HepG2 (cell line): Measurements from ENCODE around the gene MPC2. TPM values are rescaled to one million over a fixed set of nuclear protein-coding genes. Genes with fewer than 3 reads are reported as not detected.

Experiments used
- CHCHD3 ChIP-seq: sonication (generic); formaldehyde crosslinking; IDR thresholded peaks from 2 replicates; pipeline ENCODE4 v1.8.0; 2022; ENCODE audit warnings: mild to moderate bottlenecking, missing genetic modification reagents, moderate library complexity
- CREB1 ChIP-seq, 2 experiments: fragments of 450-650 bp in 1 of 2; IDR thresholded peaks; 2 replicates each; pipeline ENCODE4 v1.6.1; 2016 to 2017; ENCODE audit warnings: control low read depth in 1 of 2, mild to moderate bottlenecking in 1 of 2, missing compliant biosample characterization in 1 of 2, missing genetic modification characterization in 1 of 2
- FOXO1 ChIP-seq: sonication (generic); formaldehyde crosslinking; IDR thresholded peaks from 2 replicates; pipeline ENCODE4 v1.4.0; 2020; ENCODE audit warnings: missing genetic modification reagents
- IRF2 ChIP-seq: IDR thresholded peaks from 2 replicates; pipeline ENCODE4 v1.6.1; 2018; ENCODE audit warnings: missing genetic modification reagents, missing compliant biosample characterization
- IRX3 ChIP-seq: sonication (generic); formaldehyde crosslinking; IDR thresholded peaks from 2 replicates; pipeline ENCODE4 v1.8.1; 2023; ENCODE audit warnings: mild to moderate bottlenecking, low read depth, missing genetic modification reagents, borderline replicate concordance
- KLF11 ChIP-seq: IDR thresholded peaks from 2 replicates; pipeline ENCODE4 v1.6.1; 2016; ENCODE audit warnings: missing compliant biosample characterization
- MEIS2 ChIP-seq: sonication (generic); formaldehyde crosslinking; IDR thresholded peaks from 2 replicates; pipeline ENCODE4 v1.9.0; 2021; ENCODE audit warnings: mild to moderate bottlenecking, missing genetic modification reagents
- NFE2L2 ChIP-seq: fragments of 150-350 bp; IDR thresholded peaks from 2 replicates; pipeline ENCODE4 v1.6.1; 2014; ENCODE audit warnings: low read length
- NONO ChIP-seq, 2 experiments: fragments of 450-650 bp in 1 of 2; sonication (generic) in 1 of 2; formaldehyde crosslinking in 1 of 2; IDR thresholded peaks in 1 of 2; conservative IDR thresholded peaks in 1 of 2; 2 replicates each; pipeline versions ENCODE4 v1.6.1 to v1.8.0; 2017 to 2022; ENCODE audit warnings: mild to moderate bottlenecking in 1 of 2, missing genetic modification reagents in 1 of 2, moderate library complexity in 1 of 2
- PTBP1 ChIP-seq: fragments of 200-400 bp; formaldehyde crosslinking; IDR thresholded peaks from 2 replicates; pipeline ENCODE4 v1.6.1; 2018; ENCODE audit warnings: low read length, low read depth; ENCODE audit not compliant: poor library complexity, severe bottlenecking
- SOX13 ChIP-seq, 3 experiments: fragments of 450-650 bp in 1 of 3; sonication (generic) in 1 of 3; formaldehyde crosslinking in 1 of 3; IDR thresholded peaks in 2 of 3; conservative IDR thresholded peaks in 1 of 3; 2 replicates each; pipeline versions ENCODE4 v1.5.0 to v1.6.1; 2016 to 2020; ENCODE audit warnings: antibody characterized with exemption in 1 of 3, mild to moderate bottlenecking in 1 of 3, missing compliant biosample characterization in 1 of 3, missing genetic modification reagents in 1 of 3, moderate library complexity in 1 of 3
- ZKSCAN8 ChIP-seq: IDR thresholded peaks from 2 replicates; pipeline ENCODE4 v1.6.1; 2016; ENCODE audit warnings: borderline replicate concordance, missing genetic modification reagents, missing compliant biosample characterization
- ZNF180 ChIP-seq: sonication (generic); formaldehyde crosslinking; IDR thresholded peaks from 2 replicates; pipeline ENCODE4 v1.4.0; 2020; ENCODE audit warnings: low read depth, missing genetic modification reagents, borderline replicate concordance
- ZNF20 ChIP-seq: sonication (generic); formaldehyde crosslinking; IDR thresholded peaks from 2 replicates; pipeline ENCODE4 v1.4.0; 2020; ENCODE audit warnings: mild to moderate bottlenecking, moderate library complexity, missing genetic modification reagents
- ZNF281 ChIP-seq: sonication (generic); formaldehyde crosslinking; IDR thresholded peaks from 2 replicates; pipeline ENCODE4 v1.4.0; 2020; ENCODE audit warnings: missing genetic modification reagents, borderline replicate concordance
- ZNF7 ChIP-seq: IDR thresholded peaks from 2 replicates; pipeline ENCODE4 v1.6.1; 2016; ENCODE audit warnings: missing biosample characterization, missing genetic modification reagents
- polyA plus RNA-seq, 8 experiments: library from polyadenylated mRNA; depleted of rRNA in 3 of 8; stranded (reverse) in 7 of 8; unstranded in 1 of 8; fragments of >200 nt; fragmentation: Illumina TruSeq in 4 of 8; extraction: Trizol in 4 of 8; gene quantifications; 2 replicates each; pipeline versions ENCODE4 v1.2.1 to v1.2.3, GENCODE V29; 2011 to 2016; ENCODE audit warnings: low read depth in 4 of 8, missing spikeins in 1 of 8, mixed read lengths in 1 of 8; ENCODE audit not compliant: insufficient read depth in 1 of 8
- total RNA-seq, 5 experiments: library from RNA; depleted of rRNA; stranded (reverse); fragments of >200 nt; fragmentation: Illumina TruSeq; extraction: Trizol; gene quantifications; 2 replicates each; pipeline ENCODE4 v1.2.3, GENCODE V29; 2016; ENCODE audit warnings: low read depth in 1 of 5
- TF ChIP-seq, protein P1 (sequence below): sonication (generic); formaldehyde crosslinking; IDR thresholded peaks from 2 replicates; pipeline ENCODE4 v1.5.1; 2020; ENCODE audit warnings: mild to moderate bottlenecking, missing genetic modification reagents, moderate library complexity
- TF ChIP-seq, protein P2 (sequence below): sonication (generic); formaldehyde crosslinking; IDR thresholded peaks from 2 replicates; pipeline ENCODE4 v1.4.0; 2020; ENCODE audit warnings: missing genetic modification reagents, borderline replicate concordance

The MPC2 gene
- total and polyA plus RNA-seq, 2 of the 13 experiments (the other 11 are each of a cell fraction or from before 2014, with no cell fraction given): 38.8 to 136 TPM

DNA sequence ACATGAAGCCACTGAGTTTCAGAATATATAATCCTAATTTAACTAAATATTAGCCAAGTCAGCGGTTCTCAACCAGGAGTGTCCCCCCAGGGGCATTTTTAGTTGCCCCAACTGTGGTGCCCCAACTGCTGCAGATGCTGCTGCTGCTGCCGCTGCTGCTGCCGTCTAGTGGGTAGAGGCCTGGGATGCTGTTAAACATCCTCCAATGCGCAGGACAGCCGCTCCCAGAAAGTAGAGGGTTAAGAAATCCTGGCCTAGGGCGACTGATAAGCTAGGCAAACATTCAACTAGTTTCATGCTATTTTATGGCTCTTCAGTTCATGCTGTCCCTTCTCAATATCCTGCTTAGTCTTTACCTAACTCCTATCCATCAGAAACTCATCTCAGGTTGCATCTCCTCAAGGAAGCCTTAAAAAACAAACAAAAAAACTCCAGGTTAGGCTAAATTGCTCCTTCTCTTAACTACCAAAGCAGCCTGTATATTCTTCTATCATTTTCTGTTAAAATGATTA lies 10.3 kb downstream of the MPC2 start (continued):
- no peak for TF ChIP-seq NFE2L2
- TF ChIP-seq PTBP1: no peak
- TF ChIP-seq, protein P1, sequence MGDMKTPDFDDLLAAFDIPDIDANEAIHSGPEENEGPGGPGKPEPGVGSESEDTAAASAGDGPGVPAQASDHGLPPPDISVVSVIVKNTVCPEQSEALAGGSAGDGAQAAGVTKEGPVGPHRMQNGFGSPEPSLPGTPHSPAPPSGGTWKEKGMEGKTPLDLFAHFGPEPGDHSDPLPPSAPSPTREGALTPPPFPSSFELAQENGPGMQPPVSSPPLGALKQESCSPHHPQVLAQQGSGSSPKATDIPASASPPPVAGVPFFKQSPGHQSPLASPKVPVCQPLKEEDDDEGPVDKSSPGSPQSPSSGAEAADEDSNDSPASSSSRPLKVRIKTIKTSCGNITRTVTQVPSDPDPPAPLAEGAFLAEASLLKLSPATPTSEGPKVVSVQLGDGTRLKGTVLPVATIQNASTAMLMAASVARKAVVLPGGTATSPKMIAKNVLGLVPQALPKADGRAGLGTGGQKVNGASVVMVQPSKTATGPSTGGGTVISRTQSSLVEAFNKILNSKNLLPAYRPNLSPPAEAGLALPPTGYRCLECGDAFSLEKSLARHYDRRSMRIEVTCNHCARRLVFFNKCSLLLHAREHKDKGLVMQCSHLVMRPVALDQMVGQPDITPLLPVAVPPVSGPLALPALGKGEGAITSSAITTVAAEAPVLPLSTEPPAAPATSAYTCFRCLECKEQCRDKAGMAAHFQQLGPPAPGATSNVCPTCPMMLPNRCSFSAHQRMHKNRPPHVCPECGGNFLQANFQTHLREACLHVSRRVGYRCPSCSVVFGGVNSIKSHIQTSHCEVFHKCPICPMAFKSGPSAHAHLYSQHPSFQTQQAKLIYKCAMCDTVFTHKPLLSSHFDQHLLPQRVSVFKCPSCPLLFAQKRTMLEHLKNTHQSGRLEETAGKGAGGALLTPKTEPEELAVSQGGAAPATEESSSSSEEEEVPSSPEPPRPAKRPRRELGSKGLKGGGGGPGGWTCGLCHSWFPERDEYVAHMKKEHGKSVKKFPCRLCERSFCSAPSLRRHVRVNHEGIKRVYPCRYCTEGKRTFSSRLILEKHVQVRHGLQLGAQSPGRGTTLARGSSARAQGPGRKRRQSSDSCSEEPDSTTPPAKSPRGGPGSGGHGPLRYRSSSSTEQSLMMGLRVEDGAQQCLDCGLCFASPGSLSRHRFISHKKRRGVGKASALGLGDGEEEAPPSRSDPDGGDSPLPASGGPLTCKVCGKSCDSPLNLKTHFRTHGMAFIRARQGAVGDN (CRISPR knock-in tag): peak; percentile 52
- TF ChIP-seq, protein P2, sequence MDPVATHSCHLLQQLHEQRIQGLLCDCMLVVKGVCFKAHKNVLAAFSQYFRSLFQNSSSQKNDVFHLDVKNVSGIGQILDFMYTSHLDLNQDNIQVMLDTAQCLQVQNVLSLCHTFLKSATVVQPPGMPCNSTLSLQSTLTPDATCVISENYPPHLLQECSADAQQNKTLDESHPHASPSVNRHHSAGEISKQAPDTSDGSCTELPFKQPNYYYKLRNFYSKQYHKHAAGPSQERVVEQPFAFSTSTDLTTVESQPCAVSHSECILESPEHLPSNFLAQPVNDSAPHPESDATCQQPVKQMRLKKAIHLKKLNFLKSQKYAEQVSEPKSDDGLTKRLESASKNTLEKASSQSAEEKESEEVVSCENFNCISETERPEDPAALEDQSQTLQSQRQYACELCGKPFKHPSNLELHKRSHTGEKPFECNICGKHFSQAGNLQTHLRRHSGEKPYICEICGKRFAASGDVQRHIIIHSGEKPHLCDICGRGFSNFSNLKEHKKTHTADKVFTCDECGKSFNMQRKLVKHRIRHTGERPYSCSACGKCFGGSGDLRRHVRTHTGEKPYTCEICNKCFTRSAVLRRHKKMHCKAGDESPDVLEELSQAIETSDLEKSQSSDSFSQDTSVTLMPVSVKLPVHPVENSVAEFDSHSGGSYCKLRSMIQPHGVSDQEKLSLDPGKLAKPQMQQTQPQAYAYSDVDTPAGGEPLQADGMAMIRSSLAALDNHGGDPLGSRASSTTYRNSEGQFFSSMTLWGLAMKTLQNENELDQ (CRISPR knock-in tag): no peak
- TF ChIP-seq ZNF20 (CRISPR knock-in tag): no peak
- peak; percentile 27; the same call in 1 of the 2 replicates for TF ChIP-seq MEIS2 (CRISPR knock-in tag)
- TF ChIP-seq IRF2 (CRISPR knock-in tag): peak; percentile 42; the same call in 1 of the 2 replicates
- no peak for TF ChIP-seq NONO (IDR thresholded peaks at IDR 0.05)
- no peak for TF ChIP-seq NONO (CRISPR knock-in tag; conservative IDR thresholded peaks at IDR 0.05)
- TF ChIP-seq IRX3 (CRISPR knock-in tag): no peak
- no peak for TF ChIP-seq ZNF180
- TF ChIP-seq FOXO1: 0 out of 2 replicates have a peak, but pooled peaks have one; percentile 19
- TF ChIP-seq CHCHD3 (CRISPR knock-in tag): no peak
- no peak for TF ChIP-seq ZKSCAN8 (CRISPR knock-in tag)
- TF ChIP-seq ZNF7 (CRISPR knock-in tag): no peak
- no peak for TF ChIP-seq KLF11 (CRISPR knock-in tag)
- no peak for TF ChIP-seq CREB1 (IDR thresholded peaks at IDR 0.05)
- TF ChIP-seq CREB1 (CRISPR knock-in tag; IDR thresholded peaks at IDR 0.05): no peak
- TF ChIP-seq ZNF281 (CRISPR knock-in tag): no peak
- TF ChIP-seq SOX13 (IDR thresholded peaks at IDR 0.05): no peak
- TF ChIP-seq SOX13 (CRISPR knock-in tag; conservative IDR thresholded peaks at IDR 0.05 in 1 of 2, IDR thresholded peaks at IDR 0.05 in 1 of 2): peak in 1 of 2 experiments; percentile 68; a peak in 2 of 4 replicates
